SK-N-SH treated with all-trans-retinoic acid at 6 μM for 48 hours (cell line): ENCODE data around the gene ARID2.

ENCODE experiments used
- ATAC-seq: fragments of 200-7000 bp; cut with Tn5 transposase; 3 replicates; pipeline ENCODE4 v1.9.1; 2020; ENCODE audit warnings: mild to moderate bottlenecking, moderate library complexity
- ARNTL ChIP-seq: fragments of 450-650 bp; formaldehyde crosslinking; IDR thresholded peaks from 2 replicates; pipeline ENCODE4 v1.5.0; 2020; ENCODE audit warnings: low read depth, mild to moderate bottlenecking, moderate library complexity, borderline replicate concordance
- BACH2 ChIP-seq: fragments of 250-450 bp; sonication (Bioruptor Pico); IDR thresholded peaks from 2 replicates; pipeline ENCODE4 v1.9.0; 2021; ENCODE audit warnings: mild to moderate bottlenecking, borderline replicate concordance
- CSDC2 ChIP-seq: fragments of 250-450 bp; sonication (Bioruptor Pico); IDR thresholded peaks from 2 replicates; pipeline ENCODE4 v1.5.0; 2020; ENCODE audit warnings: mild to moderate bottlenecking, moderate library complexity
- ESRRG ChIP-seq: fragments of 250-450 bp; sonication (Bioruptor Pico); IDR thresholded peaks from 2 replicates; pipeline ENCODE4 v1.6.1; 2021; ENCODE audit warnings: mild to moderate bottlenecking
- GLIS3 ChIP-seq: fragments of 250-450 bp; sonication (Bioruptor Pico); IDR thresholded peaks from 2 replicates; pipeline ENCODE4 v1.5.0; 2020; ENCODE audit warnings: mild to moderate bottlenecking, moderate library complexity
- ISL1 ChIP-seq: fragments of 250-450 bp; sonication (Bioruptor Pico); IDR thresholded peaks from 2 replicates; pipeline ENCODE4 v2.1.2; 2022; ENCODE audit warnings: mild to moderate bottlenecking, moderate library complexity
- OSR1 ChIP-seq: fragments of 250-450 bp; sonication (Bioruptor Pico); IDR thresholded peaks from 2 replicates; pipeline ENCODE4 v1.8.0; 2022; ENCODE audit warnings: moderate library complexity, mild to moderate bottlenecking, inconsistent platforms
- POU6F1 ChIP-seq: fragments of 250-450 bp; sonication (Bioruptor Pico); IDR thresholded peaks from 2 replicates; pipeline ENCODE4 v1.8.0; 2021; ENCODE audit warnings: low read depth, mild to moderate bottlenecking, moderate library complexity, borderline replicate concordance
- PPARA ChIP-seq: fragments of 250-450 bp; sonication (Bioruptor Pico); IDR thresholded peaks from 2 replicates; pipeline ENCODE4 v1.5.0; 2020; ENCODE audit warnings: mild to moderate bottlenecking, borderline replicate concordance
- RARB ChIP-seq: fragments of 250-450 bp; sonication (Bioruptor Pico); IDR thresholded peaks from 2 replicates; pipeline ENCODE4 v1.8.0; 2021; ENCODE audit warnings: mild to moderate bottlenecking, moderate library complexity
- SNAI2 ChIP-seq: fragments of 250-450 bp; sonication (Bioruptor Pico); IDR thresholded peaks from 2 replicates; pipeline ENCODE4 v1.5.0; 2020; ENCODE audit warnings: mild to moderate bottlenecking, moderate library complexity
- TCF4 ChIP-seq: fragments of 250-450 bp; sonication (Bioruptor Pico); IDR thresholded peaks from 2 replicates; pipeline ENCODE4 v1.8.0; 2021; ENCODE audit warnings: mild to moderate bottlenecking, moderate library complexity, borderline replicate concordance
- TOX ChIP-seq: fragments of 250-450 bp; sonication (Bioruptor Pico); IDR thresholded peaks from 2 replicates; pipeline ENCODE4 v1.8.0; 2021; ENCODE audit warnings: mild to moderate bottlenecking, moderate library complexity, borderline replicate concordance
- TSHZ2 ChIP-seq: fragments of 250-450 bp; sonication (Bioruptor Pico); IDR thresholded peaks from 2 replicates; pipeline ENCODE4 v1.5.0; 2020; ENCODE audit warnings: mild to moderate bottlenecking, moderate library complexity
- ZC3H10 ChIP-seq: fragments of 250-450 bp; sonication (Bioruptor Pico); IDR thresholded peaks from 2 replicates; pipeline ENCODE4 v1.5.1; 2021; ENCODE audit warnings: mild to moderate bottlenecking, moderate library complexity
- ZFP3 ChIP-seq: fragments of 250-450 bp; sonication (Bioruptor Pico); IDR thresholded peaks from 2 replicates; pipeline ENCODE4 v1.5.0; 2020; ENCODE audit warnings: mild to moderate bottlenecking, moderate library complexity
- ZFP30 ChIP-seq: fragments of 450-650 bp; formaldehyde crosslinking; IDR thresholded peaks from 2 replicates; pipeline ENCODE4 v1.5.0; 2022; ENCODE audit warnings: mild to moderate bottlenecking, moderate library complexity
- ZNF565 ChIP-seq: fragments of 450-650 bp; formaldehyde crosslinking; conservative IDR thresholded peaks from 2 replicates; pipeline ENCODE4 v1.5.0; 2020; ENCODE audit warnings: low read depth, mild to moderate bottlenecking, moderate library complexity
- ZNF70 ChIP-seq: fragments of 450-650 bp; formaldehyde crosslinking; IDR thresholded peaks from 2 replicates; pipeline ENCODE4 v1.5.0; 2020; ENCODE audit warnings: mild to moderate bottlenecking, moderate library complexity
- ZNF8 ChIP-seq: fragments of 450-650 bp; formaldehyde crosslinking; IDR thresholded peaks from 2 replicates; pipeline ENCODE4 v1.5.0; 2020; ENCODE audit warnings: mild to moderate bottlenecking, moderate library complexity
- TF ChIP-seq, protein P1 (sequence below): fragments of 250-450 bp; sonication (Bioruptor Pico); IDR thresholded peaks from 2 replicates; pipeline ENCODE4 v1.5.1; 2021; ENCODE audit warnings: mild to moderate bottlenecking, moderate library complexity
- TF ChIP-seq, protein P2 (sequence below): fragments of 250-450 bp; sonication (Bioruptor Pico); IDR thresholded peaks from 2 replicates; pipeline ENCODE4 v1.5.1; 2020; ENCODE audit warnings: low read depth, mild to moderate bottlenecking, moderate library complexity
- TF ChIP-seq, protein P3 (sequence below): fragments of 250-450 bp; sonication (Bioruptor Pico); IDR thresholded peaks from 2 replicates; pipeline ENCODE4 v1.8.0; 2020; ENCODE audit warnings: mild to moderate bottlenecking, moderate library complexity, borderline replicate concordance

Gene ARID2

DNA sequence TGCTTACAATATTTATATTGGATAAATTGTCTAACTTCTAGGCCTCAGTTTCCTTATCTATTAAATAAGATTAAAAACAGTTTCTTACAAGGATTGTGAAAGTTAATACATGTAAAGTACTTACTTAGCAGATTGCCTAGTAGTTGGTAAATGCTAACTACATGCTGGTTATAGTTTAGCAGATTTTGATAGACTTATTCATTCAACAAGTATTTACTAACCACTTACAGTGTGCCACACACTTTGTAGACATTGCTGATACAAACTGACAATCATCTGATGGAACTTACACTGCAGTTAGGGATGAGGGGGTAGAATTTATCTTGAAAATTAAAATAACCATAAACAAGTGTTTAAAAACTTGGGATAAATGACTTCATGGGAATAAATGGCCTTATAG lies 50.4 kb downstream of the ARID2 start (continued):
- no peak for TF ChIP-seq TSHZ2 (CRISPR knock-in tag)
- no peak for TF ChIP-seq TOX
- no peak for TF ChIP-seq ARNTL (CRISPR knock-in tag)
- TF ChIP-seq POU6F1 (CRISPR knock-in tag): no peak
- TF ChIP-seq GLIS3 (CRISPR knock-in tag): no peak
- TF ChIP-seq ZNF8 (CRISPR knock-in tag): no peak
- TF ChIP-seq ZNF565 (CRISPR knock-in tag): no peak
- TF ChIP-seq OSR1: no peak
- TF ChIP-seq PPARA: no peak
- TF ChIP-seq ZNF70: no peak

DNA sequence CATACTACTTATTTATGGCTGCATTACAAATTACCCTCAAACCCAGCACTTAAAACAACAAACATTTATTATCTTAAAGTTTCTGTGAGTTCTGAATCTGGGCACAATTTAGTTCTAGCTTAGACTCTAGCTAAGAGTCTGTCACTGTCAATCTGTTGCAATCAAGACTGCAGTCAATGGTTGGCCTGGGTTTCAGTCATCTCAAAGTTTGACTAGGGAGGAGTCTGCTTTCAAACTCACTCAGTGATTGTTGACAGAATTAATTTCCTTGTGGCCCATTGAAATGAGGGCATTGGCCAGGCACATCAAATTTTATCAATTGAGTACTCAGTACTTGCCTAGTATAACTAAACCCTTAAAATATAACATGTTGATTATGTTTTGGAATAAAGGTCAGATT lies 51.6 kb downstream of the ARID2 start:
- ATAC-seq: no peak
- TF ChIP-seq SNAI2 (no peak), ZFP30 (CRISPR knock-in tag) (no peak), OSR1 (no peak), ZFP3 (CRISPR knock-in tag) (no peak), PPARA (no peak), ZNF565 (CRISPR knock-in tag) (no peak), ZNF8 (CRISPR knock-in tag) (no peak), BACH2 (no peak), ZC3H10 (no peak), ESRRG (CRISPR knock-in tag) (no peak), TOX (no peak), TSHZ2 (CRISPR knock-in tag) (no peak), ISL1 (CRISPR knock-in tag) (no peak)
- TF ChIP-seq, protein P1, sequence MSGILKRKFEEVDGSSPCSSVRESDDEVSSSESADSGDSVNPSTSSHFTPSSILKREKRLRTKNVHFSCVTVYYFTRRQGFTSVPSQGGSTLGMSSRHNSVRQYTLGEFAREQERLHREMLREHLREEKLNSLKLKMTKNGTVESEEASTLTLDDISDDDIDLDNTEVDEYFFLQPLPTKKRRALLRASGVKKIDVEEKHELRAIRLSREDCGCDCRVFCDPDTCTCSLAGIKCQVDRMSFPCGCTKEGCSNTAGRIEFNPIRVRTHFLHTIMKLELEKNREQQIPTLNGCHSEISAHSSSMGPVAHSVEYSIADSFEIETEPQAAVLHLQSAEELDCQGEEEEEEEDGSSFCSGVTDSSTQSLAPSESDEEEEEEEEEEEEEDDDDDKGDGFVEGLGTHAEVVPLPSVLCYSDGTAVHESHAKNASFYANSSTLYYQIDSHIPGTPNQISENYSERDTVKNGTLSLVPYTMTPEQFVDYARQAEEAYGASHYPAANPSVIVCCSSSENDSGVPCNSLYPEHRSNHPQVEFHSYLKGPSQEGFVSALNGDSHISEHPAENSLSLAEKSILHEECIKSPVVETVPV (CRISPR knock-in tag): no peak
- TF ChIP-seq, protein P2, sequence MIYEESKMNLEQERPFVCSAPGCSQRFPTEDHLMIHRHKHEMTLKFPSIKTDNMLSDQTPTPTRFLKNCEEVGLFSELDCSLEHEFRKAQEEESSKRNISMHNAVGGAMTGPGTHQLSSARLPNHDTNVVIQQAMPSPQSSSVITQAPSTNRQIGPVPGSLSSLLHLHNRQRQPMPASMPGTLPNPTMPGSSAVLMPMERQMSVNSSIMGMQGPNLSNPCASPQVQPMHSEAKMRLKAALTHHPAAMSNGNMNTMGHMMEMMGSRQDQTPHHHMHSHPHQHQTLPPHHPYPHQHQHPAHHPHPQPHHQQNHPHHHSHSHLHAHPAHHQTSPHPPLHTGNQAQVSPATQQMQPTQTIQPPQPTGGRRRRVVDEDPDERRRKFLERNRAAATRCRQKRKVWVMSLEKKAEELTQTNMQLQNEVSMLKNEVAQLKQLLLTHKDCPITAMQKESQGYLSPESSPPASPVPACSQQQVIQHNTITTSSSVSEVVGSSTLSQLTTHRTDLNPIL (CRISPR knock-in tag): no peak

- no peak for ATAC-seq
- TF ChIP-seq, protein P3, sequence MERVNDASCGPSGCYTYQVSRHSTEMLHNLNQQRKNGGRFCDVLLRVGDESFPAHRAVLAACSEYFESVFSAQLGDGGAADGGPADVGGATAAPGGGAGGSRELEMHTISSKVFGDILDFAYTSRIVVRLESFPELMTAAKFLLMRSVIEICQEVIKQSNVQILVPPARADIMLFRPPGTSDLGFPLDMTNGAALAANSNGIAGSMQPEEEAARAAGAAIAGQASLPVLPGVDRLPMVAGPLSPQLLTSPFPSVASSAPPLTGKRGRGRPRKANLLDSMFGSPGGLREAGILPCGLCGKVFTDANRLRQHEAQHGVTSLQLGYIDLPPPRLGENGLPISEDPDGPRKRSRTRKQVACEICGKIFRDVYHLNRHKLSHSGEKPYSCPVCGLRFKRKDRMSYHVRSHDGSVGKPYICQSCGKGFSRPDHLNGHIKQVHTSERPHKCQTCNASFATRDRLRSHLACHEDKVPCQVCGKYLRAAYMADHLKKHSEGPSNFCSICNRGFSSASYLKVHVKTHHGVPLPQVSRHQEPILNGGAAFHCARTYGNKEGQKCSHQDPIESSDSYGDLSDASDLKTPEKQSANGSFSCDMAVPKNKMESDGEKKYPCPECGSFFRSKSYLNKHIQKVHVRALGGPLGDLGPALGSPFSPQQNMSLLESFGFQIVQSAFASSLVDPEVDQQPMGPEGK (CRISPR knock-in tag): no peak
- TF ChIP-seq, protein P1 (CRISPR knock-in tag): no peak
- TF ChIP-seq ZNF70: no peak
- TF ChIP-seq RARB: no peak
- TF ChIP-seq ESRRG (CRISPR knock-in tag): no peak
- no peak for TF ChIP-seq TOX
- TF ChIP-seq POU6F1 (CRISPR knock-in tag): no peak
- no peak for TF ChIP-seq ARNTL (CRISPR knock-in tag)
- TF ChIP-seq ISL1 (CRISPR knock-in tag): no peak
- TF ChIP-seq OSR1: no peak
- TF ChIP-seq CSDC2 (CRISPR knock-in tag): no peak
- no peak for TF ChIP-seq ZFP3 (CRISPR knock-in tag)
- TF ChIP-seq PPARA: no peak
- TF ChIP-seq ZC3H10: no peak
- TF ChIP-seq ZNF565 (CRISPR knock-in tag): no peak
- TF ChIP-seq TCF4 (CRISPR knock-in tag): no peak
Measured at GRCh38 chr12:45785315-45785714, 55.8 kb downstream of the ARID2 start.
